GM18498 (cell line): ENCODE results near the gene HNRNPLL.
"Not testable (repeated sequence)": the region's sequence is repeated elsewhere in the genome, so short reads cannot be mapped to it uniquely, and the experiment has no call there.

Experiments used
- ATAC-seq: cut with Tn5 transposase; IDR thresholded peaks from one replicate; pipeline ENCODE4 v1.9.1; 2021; ENCODE audit warnings: mild to moderate bottlenecking, moderate library complexity; ENCODE audit not compliant: unreplicated experiment

HNRNPLL gene

GRCh38 chr2:38557217-38557616, 45.5 kb downstream of the HNRNPLL start:
- ATAC-seq = no peak

- ATAC-seq = no peak
Observed at GRCh38 chr2:38556006-38556801, 46.5 kb downstream of the HNRNPLL start.

- ATAC-seq = no peak
Observed at GRCh38 chr2:38554973-38555595, 47.6 kb downstream of the HNRNPLL start.

- no peak for ATAC-seq
Observed at GRCh38 chr2:38553554-38553953, 49.2 kb downstream of the HNRNPLL start.

- no peak for ATAC-seq
Observed at GRCh38 chr2:38552259-38552658, 50.5 kb downstream of the HNRNPLL start.

GRCh38 chr2:38551746-38552145, 51.0 kb downstream of the HNRNPLL start:
- ATAC-seq = no peak

GRCh38 chr2:38551171-38551570, 51.6 kb downstream of the HNRNPLL start:
- no peak for ATAC-seq

- ATAC-seq = no peak
Observed at GRCh38 chr2:38549851-38550250, 52.9 kb downstream of the HNRNPLL start.

- ATAC-seq = no peak
Observed at GRCh38 chr2:38549071-38549704, 53.5 kb downstream of the HNRNPLL start.

GRCh38 chr2:38547791-38548190, 54.9 kb downstream of the HNRNPLL start:
- no peak for ATAC-seq

- no peak for ATAC-seq
Observed at GRCh38 chr2:38546585-38546984, 56.1 kb downstream of the HNRNPLL start.

GRCh38 chr2:38546064-38546463, 56.7 kb downstream of the HNRNPLL start:
- no peak for ATAC-seq

- ATAC-seq = not testable (repeated sequence)
Observed at GRCh38 chr2:38542248-38542631, 60.5 kb downstream of the HNRNPLL start.

GRCh38 chr2:38540580-38541286, 62.0 kb downstream of the HNRNPLL start:
- no peak for ATAC-seq

- ATAC-seq = no peak
Observed at GRCh38 chr2:38539086-38539485, 63.6 kb downstream of the HNRNPLL start.

GRCh38 chr2:38537937-38538525, 64.7 kb downstream of the HNRNPLL start:
- no peak for ATAC-seq

GRCh38 chr2:38537296-38537695, 65.4 kb downstream of the HNRNPLL start:
- not testable (repeated sequence) for ATAC-seq

- ATAC-seq = peak; percentile 48
Observed at GRCh38 chr2:38535744-38536506, 66.8 kb downstream of the HNRNPLL start.

GRCh38 chr2:38535404-38535743, 67.4 kb downstream of the HNRNPLL start:
- no peak for ATAC-seq

GRCh38 chr2:38534746-38535403, 67.9 kb downstream of the HNRNPLL start:
- ATAC-seq = no peak
